ENCODE measurements around the gene NUP188. TPM values are rescaled to one million over a fixed set of nuclear protein-coding genes. Genes with fewer than 3 reads are reported as not detected.
"Not testable (repeated sequence)": the region's sequence is repeated elsewhere in the genome, so short reads cannot be mapped to it uniquely, and the experiment has no call there.

The NUP188 gene
- polyA plus RNA-seq, 1 experiment, result 49.2 TPM

DNA sequence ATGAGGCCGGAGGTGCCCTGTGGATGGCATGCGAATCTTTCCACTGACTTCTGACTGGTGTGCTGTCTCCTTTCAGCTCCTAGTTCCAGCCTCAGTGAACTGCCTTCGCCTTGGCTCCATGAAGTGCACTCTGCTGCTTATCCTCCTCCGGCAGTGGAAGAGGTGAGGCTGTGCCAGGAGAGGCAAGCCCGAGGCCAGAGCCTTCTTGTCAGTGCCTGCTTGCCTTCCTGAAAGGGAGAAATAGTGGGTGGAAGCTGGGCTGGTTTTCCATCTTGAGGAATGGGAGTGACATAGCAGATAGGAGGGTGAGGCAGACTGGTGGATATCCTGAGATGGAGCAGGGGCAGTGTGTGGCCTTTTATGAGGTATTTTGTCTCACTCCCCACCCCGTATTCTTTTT lies 51.0 kb downstream of the NUP188 start:
- ChIA-PET POLR2A (no interaction called here), CTCF (interaction anchor here (1.5 to 4.8 kb wide), 2 partner anchors 8 to 30 kb away, joined by 4 to 27 read pairs; partner anchors contain the start of gene SH3GLB2)
- peaks cover 43% of the 10 kb centered on the region for H3K36me3 ChIP-seq (ENCODE audit: control insufficient read depth, insufficient read depth, low read length)
- TF ChIP-seq, protein P1, sequence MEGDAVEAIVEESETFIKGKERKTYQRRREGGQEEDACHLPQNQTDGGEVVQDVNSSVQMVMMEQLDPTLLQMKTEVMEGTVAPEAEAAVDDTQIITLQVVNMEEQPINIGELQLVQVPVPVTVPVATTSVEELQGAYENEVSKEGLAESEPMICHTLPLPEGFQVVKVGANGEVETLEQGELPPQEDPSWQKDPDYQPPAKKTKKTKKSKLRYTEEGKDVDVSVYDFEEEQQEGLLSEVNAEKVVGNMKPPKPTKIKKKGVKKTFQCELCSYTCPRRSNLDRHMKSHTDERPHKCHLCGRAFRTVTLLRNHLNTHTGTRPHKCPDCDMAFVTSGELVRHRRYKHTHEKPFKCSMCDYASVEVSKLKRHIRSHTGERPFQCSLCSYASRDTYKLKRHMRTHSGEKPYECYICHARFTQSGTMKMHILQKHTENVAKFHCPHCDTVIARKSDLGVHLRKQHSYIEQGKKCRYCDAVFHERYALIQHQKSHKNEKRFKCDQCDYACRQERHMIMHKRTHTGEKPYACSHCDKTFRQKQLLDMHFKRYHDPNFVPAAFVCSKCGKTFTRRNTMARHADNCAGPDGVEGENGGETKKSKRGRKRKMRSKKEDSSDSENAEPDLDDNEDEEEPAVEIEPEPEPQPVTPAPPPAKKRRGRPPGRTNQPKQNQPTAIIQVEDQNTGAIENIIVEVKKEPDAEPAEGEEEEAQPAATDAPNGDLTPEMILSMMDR (IDR thresholded peaks at IDR 0.05; ENCODE audit: insufficient read depth, low read depth, low read length), result no peak
- H3K27me3 ChIP-seq (ENCODE audit: control insufficient read depth, insufficient read depth, low read length), result no peaks in the 10 kb centered on the region
- no peak for DNase-seq (ENCODE audit: low read depth)
- H3K4me3 ChIP-seq (ENCODE audit: low read depth, low read length), result no peak overlapping the region

DNA sequence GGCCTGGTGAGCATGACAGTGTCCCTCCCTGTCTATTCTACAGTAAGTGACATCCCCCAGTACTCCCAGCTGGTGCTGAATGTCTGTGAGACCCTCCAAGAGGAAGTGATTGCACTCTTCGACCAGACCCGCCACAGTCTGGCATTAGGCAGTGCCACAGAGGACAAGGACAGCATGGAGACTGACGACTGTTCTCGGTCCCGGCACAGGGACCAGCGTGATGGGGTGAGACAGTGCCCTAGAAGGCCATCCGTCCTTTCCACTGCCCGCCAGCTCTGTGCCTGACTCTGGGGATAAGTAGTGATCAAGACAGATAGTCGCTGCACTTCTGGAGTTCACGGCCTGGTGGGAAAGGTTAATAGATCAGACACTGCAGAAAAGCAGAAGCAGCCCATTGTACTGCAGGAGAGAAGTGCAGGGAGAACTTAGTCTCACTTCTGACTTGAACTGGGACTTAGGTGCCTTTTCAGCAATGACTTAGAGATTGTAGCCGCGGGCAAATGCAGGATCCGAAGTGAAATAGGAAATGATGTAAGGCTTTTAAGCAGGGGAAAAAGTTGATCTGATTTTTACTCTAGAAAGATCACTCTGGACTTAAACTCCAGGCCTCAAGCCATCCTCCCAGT lies 52.2 kb downstream of the NUP188 start:
- TF ChIP-seq, protein P1 (IDR thresholded peaks at IDR 0.05; ENCODE audit: insufficient read depth, low read depth, low read length), result no peak
- H3K4me3 ChIP-seq (ENCODE audit: low read depth, low read length), result no peak overlapping the region
- no peak for DNase-seq (ENCODE audit: low read depth)
- ChIA-PET POLR2A (no interaction called here), CTCF (interaction anchor here (4.8 kb wide), 1 partner anchor 7 kb away, joined by 27 read pairs; no protein-coding TSS in a partner anchor)
- H3K36me3 ChIP-seq (ENCODE audit: control insufficient read depth, insufficient read depth, low read length), result peaks cover 39% of the 10 kb centered on the region
- H3K27me3 ChIP-seq (ENCODE audit: control insufficient read depth, insufficient read depth, low read length), result no peaks in the 10 kb centered on the region

DNA sequence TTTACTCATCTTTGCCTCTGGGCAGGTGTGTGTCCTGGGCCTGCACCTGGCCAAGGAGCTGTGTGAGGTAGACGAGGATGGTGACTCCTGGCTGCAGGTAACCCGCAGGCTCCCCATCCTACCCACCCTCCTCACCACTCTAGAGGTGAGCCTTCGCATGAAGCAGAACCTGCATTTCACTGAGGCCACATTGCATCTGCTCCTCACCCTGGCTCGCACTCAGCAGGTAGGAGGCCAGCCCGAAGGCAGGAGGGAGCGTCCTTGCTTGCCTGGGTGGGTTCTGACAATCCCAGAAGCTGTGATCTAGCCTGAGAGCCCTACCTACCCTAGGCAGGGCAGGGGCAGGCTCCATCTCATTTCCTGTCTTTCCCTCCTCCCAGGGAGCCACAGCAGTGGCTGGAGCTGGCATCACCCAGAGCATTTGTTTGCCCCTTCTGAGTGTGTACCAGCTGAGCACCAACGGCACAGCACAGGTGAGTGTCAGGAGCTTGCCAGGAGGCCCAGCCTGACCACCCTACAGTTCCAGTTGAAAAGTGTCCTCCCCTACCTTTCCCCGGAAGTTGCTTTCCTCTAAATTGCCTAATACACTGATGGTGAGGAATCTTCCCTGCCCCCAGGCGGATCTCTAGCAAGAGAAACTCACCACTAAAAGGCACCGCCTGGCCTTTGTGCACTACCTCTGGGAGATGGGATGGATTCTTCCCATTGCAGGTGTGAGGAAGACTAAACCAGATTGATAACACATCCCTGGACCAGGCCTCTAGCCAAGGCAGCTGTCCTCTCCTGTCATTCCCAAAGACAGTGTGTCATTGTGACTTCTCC lies 54.2 kb downstream of the NUP188 start:
- Histone ChIP-seq H3K27me3 (ENCODE audit: control insufficient read depth, insufficient read depth, low read length) (no peaks in the 10 kb centered on the region), H3K4me3 (ENCODE audit: low read depth, low read length) (no peak overlapping the region), H3K36me3 (ENCODE audit: control insufficient read depth, insufficient read depth, low read length) (peaks cover 34% of the 10 kb centered on the region)
- POLR2A ChIA-PET, result no interaction called here
- TF ChIP-seq, protein P1 (IDR thresholded peaks at IDR 0.05; ENCODE audit: insufficient read depth, low read depth, low read length), result no peak
- CTCF ChIA-PET, result interaction anchor here (0.7 to 2.1 kb wide), 3 partner anchors 14 to 18 kb away, joined by 3 to 6 read pairs (median 4); no protein-coding TSS in a partner anchor
- no peak for DNase-seq (ENCODE audit: low read depth)

DNA sequence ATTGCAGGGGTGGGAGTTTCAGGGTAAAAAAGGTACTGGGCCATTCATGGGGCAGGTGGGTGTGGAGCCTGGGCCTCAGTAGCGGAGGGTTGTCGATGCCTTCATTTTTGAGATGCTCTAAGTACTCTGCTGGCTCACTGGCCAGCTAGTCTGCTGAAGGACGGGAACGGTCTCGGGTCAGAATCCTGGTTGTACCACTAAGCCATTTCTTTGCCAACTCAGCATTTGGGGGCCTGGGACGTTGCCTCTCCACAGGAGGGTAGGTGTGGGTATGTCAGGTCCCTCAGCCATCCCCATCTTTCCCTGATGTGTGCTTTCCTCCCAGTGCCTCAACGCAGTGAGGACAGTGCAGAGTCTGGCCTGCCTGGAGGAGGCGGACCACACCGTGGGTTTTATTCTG lies 55.5 kb downstream of the NUP188 start:
- DNase-seq (ENCODE audit: low read depth), result no peak
- no peak overlapping the region for H3K4me3 ChIP-seq (ENCODE audit: low read depth, low read length)
- peaks cover 36% of the 10 kb centered on the region for H3K36me3 ChIP-seq (ENCODE audit: control insufficient read depth, insufficient read depth, low read length)
- POLR2A ChIA-PET, result no interaction called here
- TF ChIP-seq, protein P1 (IDR thresholded peaks at IDR 0.05; ENCODE audit: insufficient read depth, low read depth, low read length), result no peak
- H3K27me3 ChIP-seq (ENCODE audit: control insufficient read depth, insufficient read depth, low read length), result no peaks in the 10 kb centered on the region
- CTCF ChIA-PET, result interaction anchor here (2.1 kb wide), 1 partner anchor 15 kb away, joined by 6 read pairs; no protein-coding TSS in a partner anchor

DNA sequence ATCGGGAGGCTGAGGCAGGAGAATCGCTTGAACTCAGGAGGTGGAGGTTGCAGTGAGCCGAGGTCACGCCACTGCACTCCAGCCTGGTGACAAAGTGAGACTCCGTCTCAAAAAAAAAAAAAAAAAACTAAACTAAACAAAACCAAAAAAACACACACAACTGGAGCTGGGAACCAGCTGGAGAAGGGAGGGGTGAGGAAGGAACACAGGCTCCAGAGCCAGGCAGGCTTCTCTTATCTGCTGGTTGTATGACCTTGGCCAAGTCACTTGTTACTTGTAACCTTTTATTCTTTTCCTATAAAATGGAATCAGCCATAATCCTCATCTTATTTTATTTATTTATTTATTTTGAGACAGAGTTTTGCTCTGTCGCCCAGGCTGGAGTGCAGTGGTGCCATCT lies 56.7 kb downstream of the NUP188 start:
- CTCF ChIA-PET, result interaction anchor here (0.6 kb wide), 2 partner anchors 81 to 422 kb away, joined by 3 to 4 read pairs; no protein-coding TSS in a partner anchor
- POLR2A ChIA-PET; DNase-seq (ENCODE audit: low read depth); H3K27me3 ChIP-seq (ENCODE audit: control insufficient read depth, insufficient read depth, low read length); H3K4me3 ChIP-seq (ENCODE audit: low read depth, low read length): not testable (repeated sequence)
- H3K36me3 ChIP-seq (ENCODE audit: control insufficient read depth, insufficient read depth, low read length), result peaks cover 30% of the 10 kb centered on the region

All from BJ (cell line).